HepG2 (cell line): ENCODE data around the gene RABEP2. TPM values are rescaled to one million over a fixed set of nuclear protein-coding genes. Genes with fewer than 3 reads are reported as not detected.

ENCODE experiments used
- BCL6 ChIP-seq: IDR thresholded peaks from 2 replicates; pipeline ENCODE4 v1.6.1; 2016; ENCODE audit warnings: missing genetic modification reagents, missing compliant biosample characterization
- CAMTA2 ChIP-seq: sonication (generic); formaldehyde crosslinking; IDR thresholded peaks from 2 replicates; pipeline ENCODE4 v1.4.0; 2020; ENCODE audit warnings: mild to moderate bottlenecking, missing genetic modification reagents, borderline replicate concordance
- CENPX ChIP-seq: sonication (generic); formaldehyde crosslinking; IDR thresholded peaks from 2 replicates; pipeline ENCODE4 v1.9.0; 2021; ENCODE audit warnings: mild to moderate bottlenecking, missing genetic modification reagents, moderate library complexity
- JDP2 ChIP-seq: sonication (generic); formaldehyde crosslinking; IDR thresholded peaks from 2 replicates; pipeline ENCODE4 v1.8.1; 2022; ENCODE audit warnings: missing genetic modification reagents, borderline replicate concordance
- MTA3 ChIP-seq: sonication (generic); formaldehyde crosslinking; IDR thresholded peaks from 2 replicates; pipeline ENCODE4 v1.4.0; 2020; ENCODE audit warnings: missing genetic modification reagents
- NCOA1 ChIP-seq: sonication (generic); formaldehyde crosslinking; IDR thresholded peaks from 2 replicates; pipeline ENCODE4 v1.9.0; 2021; ENCODE audit warnings: missing genetic modification reagents
- NR2F6 ChIP-seq, 2 experiments: IDR thresholded peaks; 2 replicates each; pipeline ENCODE4 v1.6.1; 2016; ENCODE audit warnings: antibody characterized with exemption in 1 of 2, mild to moderate bottlenecking in 1 of 2
- PPARG ChIP-seq: conservative IDR thresholded peaks from 2 replicates; pipeline ENCODE4 v1.6.1; 2016; ENCODE audit warnings: missing biosample characterization, missing genetic modification reagents
- RBAK ChIP-seq: sonication (generic); formaldehyde crosslinking; IDR thresholded peaks from 2 replicates; pipeline ENCODE4 v1.5.1; 2020; ENCODE audit warnings: mild to moderate bottlenecking, missing genetic modification reagents
- TBL1XR1 ChIP-seq: fragments of 150-350 bp; IDR thresholded peaks from 2 replicates; pipeline ENCODE4 v1.6.1; 2014; ENCODE audit warnings: borderline replicate concordance, low read length; ENCODE audit not compliant: partially characterized antibody
- TMF1 ChIP-seq: sonication (generic); formaldehyde crosslinking; IDR thresholded peaks from 2 replicates; pipeline ENCODE4 v1.8.1; 2022; ENCODE audit warnings: low read depth, missing genetic modification reagents
- ZNF337 ChIP-seq: sonication (generic); formaldehyde crosslinking; IDR thresholded peaks from 2 replicates; pipeline ENCODE4 v1.5.1; 2020; ENCODE audit warnings: missing genetic modification reagents, low read depth, mild to moderate bottlenecking, borderline replicate concordance
- polyA plus RNA-seq, 8 experiments: library from polyadenylated mRNA; depleted of rRNA in 3 of 8; stranded (reverse) in 7 of 8; unstranded in 1 of 8; fragments of >200 nt; fragmentation: Illumina TruSeq in 4 of 8; extraction: Trizol in 4 of 8; gene quantifications; 2 replicates each; pipeline versions ENCODE4 v1.2.1 to v1.2.3, GENCODE V29; 2011 to 2016; ENCODE audit warnings: low read depth in 4 of 8, missing spikeins in 1 of 8, mixed read lengths in 1 of 8; ENCODE audit not compliant: insufficient read depth in 1 of 8
- total RNA-seq, 5 experiments: library from RNA; depleted of rRNA; stranded (reverse); fragments of >200 nt; fragmentation: Illumina TruSeq; extraction: Trizol; gene quantifications; 2 replicates each; pipeline ENCODE4 v1.2.3, GENCODE V29; 2016; ENCODE audit warnings: low read depth in 1 of 5
- TF ChIP-seq, protein P1 (sequence below): sonication (generic); formaldehyde crosslinking; IDR thresholded peaks from 2 replicates; pipeline ENCODE4 v1.8.0; 2022; ENCODE audit warnings: mild to moderate bottlenecking, missing genetic modification reagents; ENCODE audit not compliant: insufficient replicate concordance
- TF ChIP-seq, protein P2 (sequence below): sonication (generic); formaldehyde crosslinking; IDR thresholded peaks from 2 replicates; pipeline ENCODE4 v1.9.0; 2022; ENCODE audit warnings: low read depth, missing genetic modification reagents
- TF ChIP-seq, protein P3 (sequence below): sonication (generic); formaldehyde crosslinking; IDR thresholded peaks from 2 replicates; pipeline ENCODE4 v1.4.0; 2020; ENCODE audit warnings: missing genetic modification reagents; ENCODE audit errors: not compliant biosample characterization
- TF ChIP-seq, protein P4 (sequence below): fragments of 450-650 bp; IDR thresholded peaks from 2 replicates; pipeline ENCODE4 v1.6.1; 2016
- TF ChIP-seq, protein P5 (sequence below): sonication (generic); formaldehyde crosslinking; conservative IDR thresholded peaks from 2 replicates; pipeline ENCODE4 v1.4.0; 2020; ENCODE audit warnings: missing genetic modification reagents

RABEP2 gene
- total and polyA plus RNA-seq, 2 of the 13 experiments (the other 11 are each of a cell fraction or from before 2014, with no cell fraction given) = 10.8 to 18.4 TPM

DNA sequence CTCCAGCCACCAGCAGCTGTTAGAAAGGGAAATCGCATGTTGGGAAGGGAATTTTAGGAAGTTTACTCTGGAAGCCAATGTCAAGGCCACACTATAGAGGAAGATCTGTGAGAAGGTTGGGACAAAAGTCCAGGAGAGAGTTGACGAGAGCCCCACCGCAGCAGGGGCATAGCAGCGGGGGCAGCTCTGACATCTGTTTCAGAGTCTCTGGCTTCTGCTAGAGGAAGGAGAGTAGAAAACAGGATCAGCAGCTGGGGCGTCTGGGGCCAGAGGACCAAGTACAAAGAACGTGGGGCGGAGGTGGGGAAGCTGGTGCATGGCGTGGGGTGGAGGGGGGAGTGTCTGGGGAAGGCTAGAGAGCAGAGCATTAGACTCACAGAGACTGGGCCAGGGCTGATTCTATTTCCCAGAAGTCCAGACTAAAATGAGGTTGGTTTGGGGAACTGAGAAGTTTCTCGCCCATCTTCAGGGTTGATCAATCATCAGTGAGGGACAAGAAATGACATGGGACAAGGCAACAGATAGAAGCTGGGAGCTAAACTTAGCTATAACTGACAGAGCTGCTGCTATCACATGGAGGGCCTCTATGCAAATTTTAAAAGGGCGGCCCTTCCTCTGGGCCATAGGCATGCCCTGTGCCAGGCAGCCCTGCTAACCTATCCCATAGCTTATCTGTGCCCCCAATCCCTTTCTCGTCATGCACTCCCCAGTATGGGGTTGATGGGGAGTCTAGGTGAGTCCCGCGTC is 1.2 kb downstream of the RABEP2 start (continued):
- TF ChIP-seq, protein P1, sequence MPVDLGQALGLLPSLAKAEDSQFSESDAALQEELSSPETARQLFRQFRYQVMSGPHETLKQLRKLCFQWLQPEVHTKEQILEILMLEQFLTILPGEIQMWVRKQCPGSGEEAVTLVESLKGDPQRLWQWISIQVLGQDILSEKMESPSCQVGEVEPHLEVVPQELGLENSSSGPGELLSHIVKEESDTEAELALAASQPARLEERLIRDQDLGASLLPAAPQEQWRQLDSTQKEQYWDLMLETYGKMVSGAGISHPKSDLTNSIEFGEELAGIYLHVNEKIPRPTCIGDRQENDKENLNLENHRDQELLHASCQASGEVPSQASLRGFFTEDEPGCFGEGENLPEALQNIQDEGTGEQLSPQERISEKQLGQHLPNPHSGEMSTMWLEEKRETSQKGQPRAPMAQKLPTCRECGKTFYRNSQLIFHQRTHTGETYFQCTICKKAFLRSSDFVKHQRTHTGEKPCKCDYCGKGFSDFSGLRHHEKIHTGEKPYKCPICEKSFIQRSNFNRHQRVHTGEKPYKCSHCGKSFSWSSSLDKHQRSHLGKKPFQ (CRISPR knock-in tag) = no peak
- TF ChIP-seq ZNF337 = 0 out of 2 replicates have a peak, but pooled peaks have one; percentile 54
- TF ChIP-seq NR2F6 (IDR thresholded peaks at IDR 0.05) = peak; percentile 77; the same call in 1 of the 2 replicates
- TF ChIP-seq NR2F6 (CRISPR knock-in tag; IDR thresholded peaks at IDR 0.05) = peak; percentile 49; the same call in 1 of the 2 replicates
- TF ChIP-seq TBL1XR1 = peak; percentile 25
- peak; percentile 46 for TF ChIP-seq PPARG (CRISPR knock-in tag)
- TF ChIP-seq BCL6 (CRISPR knock-in tag) = peak; percentile 82
- TF ChIP-seq, protein P2, sequence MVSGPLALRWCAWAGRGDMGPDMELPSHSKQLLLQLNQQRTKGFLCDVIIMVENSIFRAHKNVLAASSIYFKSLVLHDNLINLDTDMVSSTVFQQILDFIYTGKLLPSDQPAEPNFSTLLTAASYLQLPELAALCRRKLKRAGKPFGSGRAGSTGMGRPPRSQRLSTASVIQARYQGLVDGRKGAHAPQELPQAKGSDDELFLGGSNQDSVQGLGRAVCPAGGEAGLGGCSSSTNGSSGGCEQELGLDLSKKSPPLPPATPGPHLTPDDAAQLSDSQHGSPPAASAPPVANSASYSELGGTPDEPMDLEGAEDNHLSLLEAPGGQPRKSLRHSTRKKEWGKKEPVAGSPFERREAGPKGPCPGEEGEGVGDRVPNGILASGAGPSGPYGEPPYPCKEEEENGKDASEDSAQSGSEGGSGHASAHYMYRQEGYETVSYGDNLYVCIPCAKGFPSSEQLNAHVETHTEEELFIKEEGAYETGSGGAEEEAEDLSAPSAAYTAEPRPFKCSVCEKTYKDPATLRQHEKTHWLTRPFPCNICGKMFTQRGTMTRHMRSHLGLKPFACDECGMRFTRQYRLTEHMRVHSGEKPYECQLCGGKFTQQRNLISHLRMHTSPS (CRISPR knock-in tag) = 0 out of 2 replicates have a peak, but pooled peaks have one; percentile 7
- TF ChIP-seq, protein P3, sequence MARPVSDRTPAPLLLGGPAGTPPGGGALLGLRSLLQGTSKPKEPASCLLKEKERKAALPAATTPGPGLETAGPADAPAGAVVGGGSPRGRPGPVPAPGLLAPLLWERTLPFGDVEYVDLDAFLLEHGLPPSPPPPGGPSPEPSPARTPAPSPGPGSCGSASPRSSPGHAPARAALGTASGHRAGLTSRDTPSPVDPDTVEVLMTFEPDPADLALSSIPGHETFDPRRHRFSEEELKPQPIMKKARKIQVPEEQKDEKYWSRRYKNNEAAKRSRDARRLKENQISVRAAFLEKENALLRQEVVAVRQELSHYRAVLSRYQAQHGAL (CRISPR knock-in tag) = no peak
- TF ChIP-seq RBAK (CRISPR knock-in tag) = no peak
- no peak for TF ChIP-seq CENPX (CRISPR knock-in tag)
- TF ChIP-seq, protein P4, sequence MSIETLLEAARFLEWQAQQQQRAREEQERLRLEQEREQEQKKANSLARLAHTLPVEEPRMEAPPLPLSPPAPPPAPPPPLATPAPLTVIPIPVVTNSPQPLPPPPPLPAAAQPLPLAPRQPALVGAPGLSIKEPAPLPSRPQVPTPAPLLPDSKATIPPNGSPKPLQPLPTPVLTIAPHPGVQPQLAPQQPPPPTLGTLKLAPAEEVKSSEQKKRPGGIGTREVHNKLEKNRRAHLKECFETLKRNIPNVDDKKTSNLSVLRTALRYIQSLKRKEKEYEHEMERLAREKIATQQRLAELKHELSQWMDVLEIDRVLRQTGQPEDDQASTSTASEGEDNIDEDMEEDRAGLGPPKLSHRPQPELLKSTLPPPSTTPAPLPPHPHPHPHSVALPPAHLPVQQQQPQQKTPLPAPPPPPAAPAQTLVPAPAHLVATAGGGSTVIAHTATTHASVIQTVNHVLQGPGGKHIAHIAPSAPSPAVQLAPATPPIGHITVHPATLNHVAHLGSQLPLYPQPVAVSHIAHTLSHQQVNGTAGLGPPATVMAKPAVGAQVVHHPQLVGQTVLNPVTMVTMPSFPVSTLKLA = no peak
- no peak for TF ChIP-seq TMF1
- no peak for TF ChIP-seq NCOA1 (CRISPR knock-in tag)
- no peak for TF ChIP-seq MTA3
- TF ChIP-seq JDP2 (CRISPR knock-in tag) = no peak
- TF ChIP-seq, protein P5, sequence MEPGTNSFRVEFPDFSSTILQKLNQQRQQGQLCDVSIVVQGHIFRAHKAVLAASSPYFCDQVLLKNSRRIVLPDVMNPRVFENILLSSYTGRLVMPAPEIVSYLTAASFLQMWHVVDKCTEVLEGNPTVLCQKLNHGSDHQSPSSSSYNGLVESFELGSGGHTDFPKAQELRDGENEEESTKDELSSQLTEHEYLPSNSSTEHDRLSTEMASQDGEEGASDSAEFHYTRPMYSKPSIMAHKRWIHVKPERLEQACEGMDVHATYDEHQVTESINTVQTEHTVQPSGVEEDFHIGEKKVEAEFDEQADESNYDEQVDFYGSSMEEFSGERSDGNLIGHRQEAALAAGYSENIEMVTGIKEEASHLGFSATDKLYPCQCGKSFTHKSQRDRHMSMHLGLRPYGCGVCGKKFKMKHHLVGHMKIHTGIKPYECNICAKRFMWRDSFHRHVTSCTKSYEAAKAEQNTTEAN (CRISPR knock-in tag) = peak; percentile 73; the same call in 1 of the 2 replicates
- TF ChIP-seq CAMTA2 (CRISPR knock-in tag) = no peak
